Astrocyte of the cerebellum (primary cell): ENCODE measurements around the gene ASXL1.
"Not testable (repeated sequence)": the region's sequence is repeated elsewhere in the genome, so short reads cannot be mapped to it uniquely, and the experiment has no call there.

Experiments
- DNase-seq: peaks from one replicate; pipeline ENCODE4 v3.0.0-alpha.2; 2011; ENCODE audit warnings: low read depth
- H3K4me3 ChIP-seq: 2 replicates; pipeline ENCODE4 v1.5.1; 2011; ENCODE audit warnings: mild to moderate bottlenecking, low read depth, low read length, moderate library complexity
- in situ Hi-C: cut with HindIII; loops from 2 replicates; pipeline ENCODE4 v1.10.0; 2017; ENCODE audit warnings: low sequenced_read_pairs
- TF ChIP-seq, protein P1 (sequence below): IDR thresholded peaks from 2 replicates; pipeline ENCODE4 v1.5.1; 2012; ENCODE audit warnings: low read length, low read depth, moderate library complexity, mild to moderate bottlenecking; ENCODE audit errors: missing control alignments

ASXL1 gene

DNA sequence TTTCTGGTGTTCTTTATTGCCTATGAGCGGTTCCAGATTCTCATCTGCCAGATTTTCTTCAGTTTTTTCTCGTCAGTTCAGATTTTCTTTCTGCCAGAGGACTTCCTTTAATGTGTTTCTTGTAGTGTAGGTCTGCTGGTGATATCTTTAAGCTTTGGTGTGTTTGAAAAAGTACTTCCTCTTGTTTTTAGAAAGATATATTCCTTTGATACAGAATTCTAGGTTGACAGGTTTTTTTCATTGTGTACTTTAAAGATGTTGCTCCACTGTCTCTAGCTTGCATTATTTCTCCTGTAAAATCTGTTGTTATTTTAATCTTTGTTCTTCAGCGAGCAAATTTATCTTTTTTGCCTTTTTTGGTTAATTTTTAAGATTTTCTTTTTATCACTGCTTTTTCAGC is 36.9 kb downstream of the ASXL1 start:
- TF ChIP-seq, protein P1, sequence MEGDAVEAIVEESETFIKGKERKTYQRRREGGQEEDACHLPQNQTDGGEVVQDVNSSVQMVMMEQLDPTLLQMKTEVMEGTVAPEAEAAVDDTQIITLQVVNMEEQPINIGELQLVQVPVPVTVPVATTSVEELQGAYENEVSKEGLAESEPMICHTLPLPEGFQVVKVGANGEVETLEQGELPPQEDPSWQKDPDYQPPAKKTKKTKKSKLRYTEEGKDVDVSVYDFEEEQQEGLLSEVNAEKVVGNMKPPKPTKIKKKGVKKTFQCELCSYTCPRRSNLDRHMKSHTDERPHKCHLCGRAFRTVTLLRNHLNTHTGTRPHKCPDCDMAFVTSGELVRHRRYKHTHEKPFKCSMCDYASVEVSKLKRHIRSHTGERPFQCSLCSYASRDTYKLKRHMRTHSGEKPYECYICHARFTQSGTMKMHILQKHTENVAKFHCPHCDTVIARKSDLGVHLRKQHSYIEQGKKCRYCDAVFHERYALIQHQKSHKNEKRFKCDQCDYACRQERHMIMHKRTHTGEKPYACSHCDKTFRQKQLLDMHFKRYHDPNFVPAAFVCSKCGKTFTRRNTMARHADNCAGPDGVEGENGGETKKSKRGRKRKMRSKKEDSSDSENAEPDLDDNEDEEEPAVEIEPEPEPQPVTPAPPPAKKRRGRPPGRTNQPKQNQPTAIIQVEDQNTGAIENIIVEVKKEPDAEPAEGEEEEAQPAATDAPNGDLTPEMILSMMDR: no peak
- no peak for DNase-seq
- H3K4me3 ChIP-seq: no peak overlapping the region
- in situ Hi-C loops: no loop called here

DNA sequence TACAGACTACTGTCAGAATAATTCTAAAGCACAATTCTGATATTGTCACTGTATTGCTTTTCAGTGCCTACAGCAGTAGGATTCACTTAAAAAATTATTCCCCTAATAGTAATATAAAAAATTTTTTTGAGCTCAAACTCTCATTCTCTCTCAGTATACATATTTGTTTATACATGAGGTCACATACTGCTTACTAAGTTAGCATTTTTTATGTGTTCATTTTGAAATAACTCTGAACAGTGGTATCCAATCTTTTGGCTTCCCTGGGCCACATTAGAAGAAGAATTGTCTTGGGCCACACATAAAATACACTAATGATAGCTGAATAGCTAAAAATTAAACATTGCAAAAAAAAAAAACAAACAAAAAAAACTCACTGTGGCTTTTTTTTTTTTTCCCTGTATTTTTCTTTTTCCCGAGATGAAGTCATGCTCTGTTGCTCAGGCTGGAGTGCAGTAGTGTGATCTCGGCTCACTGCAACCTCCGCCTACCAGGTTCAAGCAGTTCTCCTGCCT is 38.6 kb downstream of the ASXL1 start:
- no peak for DNase-seq
- in situ Hi-C loops: no loop called here
- TF ChIP-seq, protein P1: no peak
- no peak overlapping the region for H3K4me3 ChIP-seq

DNA sequence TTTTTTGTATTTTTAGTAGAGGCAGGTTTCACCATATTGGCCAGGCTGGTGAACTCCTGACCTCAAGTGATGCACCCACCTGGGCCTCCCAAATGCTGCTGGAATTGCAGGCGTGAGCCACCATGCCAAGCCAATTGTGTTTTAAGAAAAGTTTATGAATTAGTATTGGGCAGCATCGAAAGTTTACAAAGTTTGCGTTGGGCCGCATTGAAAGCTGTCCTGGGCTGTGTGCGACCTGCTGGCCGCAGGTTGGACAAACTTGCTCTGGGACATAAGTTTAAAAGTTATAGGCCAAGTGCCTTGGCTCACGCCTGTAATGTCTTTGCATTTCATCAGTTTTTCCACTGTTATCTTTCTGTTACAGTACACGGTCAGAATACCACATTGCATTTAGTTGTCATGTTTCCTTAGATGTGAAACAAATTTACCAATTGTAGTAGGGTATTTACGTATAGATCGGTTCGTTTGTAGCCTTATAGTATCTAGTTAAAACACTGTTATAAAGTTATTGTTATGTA is 39.5 kb downstream of the ASXL1 start:
- DNase-seq: no peak
- no peak overlapping the region for H3K4me3 ChIP-seq
- in situ Hi-C loops: no loop called here
- TF ChIP-seq, protein P1: no peak

DNA sequence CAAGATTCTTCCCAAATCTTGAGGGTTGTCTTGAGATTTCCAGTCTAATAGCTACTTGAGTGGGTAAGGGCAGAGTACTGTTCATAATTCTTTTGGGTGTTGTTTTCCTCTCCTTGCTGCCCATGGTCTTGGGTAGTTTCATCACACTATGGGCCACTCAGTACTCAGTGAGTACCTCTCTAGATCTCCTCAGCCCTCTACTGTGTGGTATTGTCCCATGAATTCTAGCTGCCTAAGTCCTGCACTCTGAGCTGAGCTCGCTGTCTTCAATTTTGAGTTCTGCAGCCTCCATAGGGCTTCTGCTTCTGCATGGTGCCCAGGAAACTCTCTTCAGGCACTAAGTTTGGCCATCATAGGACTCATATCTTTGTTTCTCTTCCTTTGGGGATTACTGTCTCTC is 42.3 kb downstream of the ASXL1 start:
- TF ChIP-seq, protein P1: no peak
- H3K4me3 ChIP-seq: no peak overlapping the region
- no peak for DNase-seq
- in situ Hi-C loops: no loop called here

DNA sequence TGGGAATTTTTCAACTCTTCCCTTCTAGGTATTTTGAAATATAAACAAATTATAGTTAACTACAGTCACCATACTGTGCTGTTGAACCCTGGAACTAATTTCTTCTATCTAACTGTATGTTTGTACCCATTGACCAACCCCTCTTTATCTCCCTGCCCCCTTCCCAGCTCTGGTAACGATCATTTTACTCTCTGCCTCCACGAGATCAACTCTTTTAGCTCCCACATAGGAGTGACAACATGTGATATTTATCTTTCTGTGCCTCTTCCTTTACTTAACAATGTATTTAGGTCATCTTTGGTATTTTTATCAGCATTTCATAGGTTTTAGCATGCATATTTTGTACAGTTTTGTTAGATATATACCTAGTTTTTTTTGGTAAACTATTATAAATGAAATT is 45.9 kb downstream of the ASXL1 start:
- in situ Hi-C loops: no loop called here
- no peak for DNase-seq
- TF ChIP-seq, protein P1: no peak

DNA sequence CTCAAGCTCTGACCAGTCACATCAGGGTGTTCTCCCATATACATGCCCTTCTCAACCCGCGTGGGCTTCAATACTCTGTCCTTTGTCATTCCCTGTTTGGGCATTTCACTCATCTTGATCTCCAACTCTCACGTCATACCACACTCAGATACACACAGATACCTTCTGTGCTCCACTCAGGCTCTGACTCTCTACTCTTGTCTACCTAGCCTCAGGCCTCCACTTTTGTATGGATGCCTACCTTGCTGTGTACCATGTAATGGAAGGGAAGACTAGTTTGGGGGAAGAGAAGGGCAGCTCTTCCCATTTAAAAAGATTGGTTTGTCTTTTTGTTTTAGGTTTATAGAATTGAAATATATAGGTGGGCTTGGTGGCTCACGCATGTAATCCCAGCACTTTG is 48.6 kb downstream of the ASXL1 start:
- TF ChIP-seq, protein P1: no peak
- DNase-seq: no peak
- in situ Hi-C loops: no loop called here
- no peak overlapping the region for H3K4me3 ChIP-seq

More for the DNA sequence above, 45.9 kb downstream of the ASXL1 start:
- H3K4me3 ChIP-seq: no peak overlapping the region

DNA sequence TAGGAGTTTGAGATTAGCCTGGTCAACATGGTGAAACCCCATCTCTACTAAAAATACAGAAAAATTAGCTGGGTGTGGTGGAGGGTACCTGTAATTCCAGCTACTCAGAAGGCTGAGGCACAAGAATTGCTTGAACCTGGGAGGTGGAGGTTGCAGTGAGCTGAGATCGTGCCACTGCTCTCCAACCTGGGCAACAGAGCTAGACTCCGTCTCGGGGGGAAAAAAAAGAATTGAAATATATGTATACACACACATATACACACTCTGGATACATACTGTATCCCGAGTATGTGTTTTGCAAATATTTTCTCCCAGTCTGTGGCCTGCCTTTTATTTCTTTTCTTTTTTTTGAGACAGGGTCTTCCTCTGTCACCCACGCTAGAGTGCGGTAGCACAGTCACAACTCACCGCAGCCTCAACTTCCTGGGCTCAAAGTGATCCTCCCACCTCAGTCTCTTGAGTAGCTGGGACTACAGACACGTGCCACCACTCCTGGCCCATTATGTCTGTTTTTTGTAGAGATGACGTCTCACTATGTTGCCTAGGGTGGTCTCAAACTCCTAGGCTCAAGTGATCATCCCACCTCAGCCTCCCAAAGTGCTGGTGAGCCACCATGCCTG is 49.1 kb downstream of the ASXL1 start:
- DNase-seq, in situ Hi-C loops, H3K4me3 ChIP-seq: not testable (repeated sequence)
